ENCODE results near the gene ENOSF1.
A peak's percentile ranks its signal among the peaks of the same experiment; 100 is the strongest.

The ENOSF1 gene

GRCh38 chr18:629269-630150 lies 82.9 kb downstream of the ENOSF1 start:
- no peak for DNase-seq

GRCh38 chr18:627231-627630 lies 85.2 kb downstream of the ENOSF1 start:
- DNase-seq = no peak

GRCh38 chr18:623761-624620 lies 88.4 kb downstream of the ENOSF1 start:
- peak; percentile 59 for DNase-seq

DNA sequence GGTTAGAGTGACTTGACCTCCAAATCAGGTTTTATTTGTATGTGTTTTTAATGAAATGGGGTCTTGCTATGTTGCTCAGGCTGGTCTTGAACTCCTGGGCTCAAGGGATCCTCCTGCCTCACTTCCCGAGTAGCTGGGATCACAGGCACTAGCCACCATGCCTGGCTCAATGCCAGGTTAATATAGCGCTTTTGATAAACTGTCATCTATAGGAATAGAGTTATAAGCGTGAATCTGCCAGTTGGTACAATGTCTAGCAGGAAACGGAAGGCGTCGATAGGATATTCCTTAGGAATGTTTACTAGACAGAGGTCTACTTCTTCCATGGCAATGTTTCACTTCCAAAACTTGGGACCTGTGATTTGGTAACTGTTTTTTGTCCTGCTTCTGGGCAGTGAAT lies 90.1 kb downstream of the ENOSF1 start:
- DNase-seq = no peak

DNA sequence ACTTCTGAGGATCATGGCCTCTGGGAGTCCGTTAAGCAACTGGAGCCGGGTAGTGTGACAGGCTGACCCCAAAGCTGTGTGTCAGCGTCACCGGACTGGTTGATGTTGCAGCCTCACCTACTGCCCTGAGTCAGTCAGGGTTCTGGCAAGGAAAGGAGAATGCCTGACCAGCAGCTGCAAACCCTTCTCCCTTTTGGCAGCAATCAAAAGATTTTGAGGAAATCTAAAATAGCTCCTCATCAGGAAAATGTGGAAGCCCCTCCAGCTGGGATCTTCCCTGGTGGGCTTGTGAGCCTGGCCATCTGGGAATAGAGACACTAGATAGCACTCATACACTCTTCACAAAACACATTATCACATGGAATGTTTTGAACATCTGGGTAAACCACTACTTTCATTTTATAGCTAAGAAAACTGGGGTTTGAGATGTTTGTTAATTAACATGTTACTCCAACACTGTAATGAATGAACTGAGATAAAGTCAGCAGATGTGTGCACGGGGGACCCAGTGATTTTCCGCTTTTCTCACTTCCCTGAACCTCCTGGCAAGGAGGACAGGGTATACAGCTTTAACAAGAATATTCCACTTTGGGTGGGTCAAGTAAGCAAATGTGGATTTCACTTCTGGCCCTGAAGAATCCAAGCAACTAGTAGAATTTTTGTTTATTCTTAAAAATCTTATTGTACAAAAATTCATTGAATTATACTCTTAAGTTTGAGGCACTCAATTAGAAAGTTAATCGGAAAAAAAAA lies 91.0 kb downstream of the ENOSF1 start:
- DNase-seq = no peak

All from NCI-H510A (cell line).